HG03571 (cell line): Measurements from ENCODE around the gene TEX44.
A peak's percentile ranks its signal among the peaks of the same experiment; 100 is the strongest.

Source experiments
- ATAC-seq: cut with Tn5 transposase; IDR thresholded peaks from one replicate; pipeline ENCODE4 v1.9.1; 2021; ENCODE audit not compliant: unreplicated experiment

TEX44 gene

DNA sequence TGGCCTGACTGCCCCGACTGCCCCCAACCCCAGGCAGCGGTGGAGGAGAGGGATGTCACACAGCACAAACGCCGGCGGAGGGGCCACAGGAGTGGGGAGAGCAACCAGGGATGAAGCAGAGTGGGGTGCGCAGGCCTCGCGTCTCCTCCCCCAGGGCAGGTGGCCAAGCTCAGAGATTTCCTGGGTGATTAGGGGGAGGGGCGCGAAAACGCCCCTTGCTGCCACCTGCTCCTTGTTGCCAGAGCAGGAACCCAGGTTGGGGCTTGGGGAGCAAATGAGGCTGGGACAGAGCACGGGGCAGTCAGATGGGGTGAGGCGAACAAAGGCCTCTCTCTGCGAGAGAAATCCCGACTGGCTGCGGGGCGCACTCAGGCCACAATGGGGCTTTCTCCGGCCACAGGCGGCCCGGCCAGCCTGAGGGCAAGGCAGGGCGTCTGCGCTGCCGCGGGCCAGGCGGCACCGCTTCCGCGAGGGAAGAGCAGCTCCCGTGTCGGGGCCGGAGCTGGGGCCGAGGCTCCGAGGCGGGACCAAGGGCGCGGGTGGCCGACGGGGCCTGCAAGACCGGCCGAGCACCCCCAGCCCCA is 11.5 kb downstream of the TEX44 start:
- ATAC-seq, result peak; percentile 44

DNA sequence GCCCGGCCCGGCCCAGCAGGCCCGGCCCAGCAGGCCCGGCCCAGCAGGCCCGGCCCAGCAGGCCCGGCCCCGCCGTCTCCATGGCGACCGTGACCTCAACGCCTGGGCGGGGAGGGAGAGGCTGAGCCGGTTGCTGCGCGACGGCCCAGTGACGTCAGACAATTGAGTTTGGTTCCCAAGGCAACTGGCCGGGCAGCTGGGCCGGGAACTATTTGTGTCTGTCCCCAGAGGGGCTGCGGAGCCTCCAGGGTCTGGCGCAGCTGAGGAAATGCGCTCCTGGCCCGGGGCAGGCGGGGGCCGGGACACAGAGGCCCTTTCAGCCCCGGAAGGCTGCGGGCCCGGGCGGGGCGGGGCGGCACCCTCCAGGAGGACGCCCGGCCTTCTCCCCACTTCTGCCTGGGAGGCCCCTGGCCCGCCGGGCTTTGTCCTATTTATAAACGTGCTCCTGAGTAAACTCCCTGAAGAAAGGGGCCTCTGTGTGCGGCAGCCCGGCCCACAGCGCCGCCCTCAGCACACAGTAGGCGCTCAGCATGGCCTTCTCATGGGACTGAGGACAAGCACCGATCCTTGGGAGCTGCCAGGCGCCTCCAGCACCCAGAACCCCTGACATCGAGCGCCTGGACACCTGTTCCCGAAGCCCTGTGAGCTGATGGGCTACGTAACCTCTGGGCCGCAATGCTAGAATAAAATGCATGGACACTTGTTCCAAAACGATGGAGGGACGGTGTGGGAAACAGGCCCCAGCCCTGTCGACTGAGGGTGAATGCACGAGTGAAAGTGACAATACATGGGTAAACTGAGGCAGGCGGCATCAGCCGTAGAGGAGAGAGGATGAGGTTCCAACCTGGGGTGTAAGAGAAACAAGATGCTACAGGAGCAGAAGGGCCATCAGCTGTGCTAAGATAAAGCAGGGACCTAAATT is 12.3 kb downstream of the TEX44 start:
- ATAC-seq, result peak; percentile 76

DNA sequence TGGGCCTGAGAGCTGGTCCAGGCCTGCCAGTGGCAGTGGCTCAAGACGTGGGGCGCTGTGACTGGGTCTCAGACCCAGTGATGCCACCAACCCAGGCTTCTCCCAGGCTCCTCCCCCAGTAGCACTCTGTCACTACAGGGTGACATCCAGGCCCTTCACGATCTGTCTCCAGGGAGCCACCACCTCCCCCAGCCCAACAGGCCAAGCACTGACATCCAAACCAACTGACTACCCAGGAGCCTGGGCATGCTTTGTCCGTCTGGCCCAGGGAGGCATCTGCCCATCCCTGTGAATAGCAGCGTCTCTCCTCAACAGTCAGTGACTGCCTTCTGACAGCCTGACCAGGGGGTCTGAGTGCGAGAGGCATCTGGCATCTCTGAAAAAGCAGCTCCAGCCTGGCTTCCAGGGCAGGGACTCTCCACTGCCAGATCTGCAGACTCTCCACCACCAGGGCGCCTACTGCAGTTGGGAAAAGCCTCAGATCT is 13.0 kb downstream of the TEX44 start:
- ATAC-seq, result no peak

DNA sequence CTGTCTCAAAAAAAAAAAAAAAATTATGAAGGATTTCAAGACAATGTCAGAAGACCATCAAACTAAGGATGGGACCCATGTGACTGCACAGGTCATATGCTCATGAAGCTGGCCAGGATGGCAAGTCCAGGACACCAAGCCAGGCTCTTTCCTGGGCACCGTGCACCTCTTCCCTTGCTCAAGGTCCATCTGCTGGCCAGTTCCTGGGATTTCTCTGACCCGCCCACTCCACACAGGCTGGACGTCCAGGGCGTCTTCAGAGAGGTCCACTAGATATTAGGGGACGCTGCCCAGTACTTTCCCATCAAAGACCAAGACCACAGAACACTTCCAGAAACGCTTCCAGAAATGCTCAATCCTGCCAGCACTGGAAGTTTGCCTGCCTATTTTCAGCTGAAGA is 14.3 kb downstream of the TEX44 start:
- no peak for ATAC-seq

DNA sequence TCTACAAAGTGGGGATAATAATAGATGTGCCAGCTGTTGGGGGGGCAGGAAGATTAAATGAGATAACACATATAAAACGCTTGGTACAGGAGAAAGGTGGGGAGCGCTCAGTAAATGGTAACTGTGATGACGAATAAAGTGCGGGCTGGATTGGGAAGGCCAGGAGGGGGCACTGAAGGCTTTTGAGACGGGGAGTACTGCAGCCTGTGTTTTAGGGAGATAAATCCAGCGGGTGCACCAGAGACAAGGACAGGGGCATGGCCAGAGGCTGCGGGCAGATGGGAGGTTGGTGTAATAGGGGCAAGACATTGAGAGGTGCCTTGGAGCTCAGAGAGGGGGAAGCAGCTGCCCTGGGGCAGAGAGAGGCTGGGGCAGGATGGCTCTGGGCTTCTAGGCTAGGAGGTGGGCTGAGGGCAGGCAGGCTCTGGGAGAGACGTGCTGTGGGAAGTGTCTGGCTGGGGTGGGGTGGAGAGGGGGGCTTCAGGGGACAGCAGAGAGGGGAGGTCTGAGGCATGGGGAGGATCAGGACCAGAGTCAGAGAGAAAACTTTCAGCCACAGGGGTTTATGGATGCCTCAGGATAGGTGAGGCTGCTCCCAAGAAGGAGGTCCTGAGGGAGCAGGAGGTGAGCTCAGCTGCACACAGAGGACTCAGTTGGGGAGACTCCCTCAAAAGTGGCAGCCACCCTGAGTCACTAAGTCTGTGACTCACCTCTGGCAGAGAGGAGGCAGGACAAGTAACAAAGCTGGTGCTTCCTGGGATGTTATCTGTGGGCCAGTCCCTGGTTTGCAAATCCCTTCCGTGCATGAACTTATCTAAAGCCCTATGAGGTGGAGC is 18.8 kb downstream of the TEX44 start:
- no peak for ATAC-seq

GRCh38 chr2:231612109-231612455 is 19.4 kb downstream of the TEX44 start:
- no peak for ATAC-seq

DNA sequence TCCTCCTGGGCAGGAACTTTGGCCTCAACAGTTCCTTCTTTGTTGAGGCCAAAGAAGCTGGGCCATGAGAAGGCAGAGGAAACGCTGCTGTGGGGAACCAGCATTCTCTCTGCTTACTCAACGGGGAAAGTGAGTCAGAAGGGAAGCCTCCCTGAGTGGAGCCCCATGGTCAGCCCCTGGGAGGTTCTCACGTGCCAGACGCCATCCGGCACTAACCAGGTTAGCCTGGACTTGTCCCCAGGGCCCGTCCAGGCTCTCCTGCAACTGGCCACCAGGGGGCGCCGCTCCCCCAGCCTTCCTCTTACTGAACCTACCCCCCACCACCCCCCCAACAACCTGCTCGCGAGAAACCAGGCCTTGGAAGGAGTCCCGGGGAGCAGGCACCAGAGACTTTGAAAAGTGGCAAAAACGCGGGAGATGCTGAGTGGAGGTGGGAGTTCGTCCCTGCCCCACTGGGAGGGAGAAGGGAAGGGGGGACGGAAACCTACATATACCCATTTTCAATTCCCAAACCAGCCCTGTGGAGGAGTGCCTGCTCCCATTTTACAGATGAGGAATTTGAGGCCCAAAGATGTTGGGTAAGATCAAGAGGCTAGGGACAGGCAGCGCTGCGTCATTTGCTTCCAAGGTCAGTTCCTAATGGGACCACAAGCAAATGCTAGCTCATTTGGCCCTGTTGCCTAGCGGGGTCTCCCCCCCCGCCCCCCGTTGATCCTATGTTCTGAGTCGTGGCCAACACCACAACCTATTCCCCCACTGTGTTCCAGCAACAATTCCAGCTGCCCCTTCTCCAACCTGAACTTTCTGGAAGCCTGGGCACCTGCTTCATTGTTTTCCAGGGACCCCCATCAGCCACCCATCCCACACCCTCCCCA is 20.0 kb downstream of the TEX44 start:
- ATAC-seq, result peak; percentile 38

DNA sequence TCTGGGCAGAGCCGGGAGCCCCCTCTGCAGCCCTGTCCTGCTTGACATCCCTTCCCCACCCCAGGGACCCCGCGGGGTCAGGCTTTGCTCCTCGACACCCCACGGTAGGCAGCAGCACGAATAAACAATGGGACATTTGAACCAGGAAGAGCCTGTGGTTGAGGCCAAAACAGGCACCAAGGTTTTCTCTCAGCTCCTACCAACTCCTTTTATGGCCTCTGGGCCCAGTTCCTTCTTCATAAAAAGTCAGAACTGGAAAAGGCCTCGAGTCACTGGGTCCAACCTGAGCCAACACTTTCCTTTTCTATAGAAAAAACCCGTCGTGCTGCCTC is 20.6 kb downstream of the TEX44 start:
- ATAC-seq, result peak; percentile 2

- ATAC-seq, result peak; percentile 57
Observed at GRCh38 chr2:231613663-231614558, 21.2 kb downstream of the TEX44 start.

DNA sequence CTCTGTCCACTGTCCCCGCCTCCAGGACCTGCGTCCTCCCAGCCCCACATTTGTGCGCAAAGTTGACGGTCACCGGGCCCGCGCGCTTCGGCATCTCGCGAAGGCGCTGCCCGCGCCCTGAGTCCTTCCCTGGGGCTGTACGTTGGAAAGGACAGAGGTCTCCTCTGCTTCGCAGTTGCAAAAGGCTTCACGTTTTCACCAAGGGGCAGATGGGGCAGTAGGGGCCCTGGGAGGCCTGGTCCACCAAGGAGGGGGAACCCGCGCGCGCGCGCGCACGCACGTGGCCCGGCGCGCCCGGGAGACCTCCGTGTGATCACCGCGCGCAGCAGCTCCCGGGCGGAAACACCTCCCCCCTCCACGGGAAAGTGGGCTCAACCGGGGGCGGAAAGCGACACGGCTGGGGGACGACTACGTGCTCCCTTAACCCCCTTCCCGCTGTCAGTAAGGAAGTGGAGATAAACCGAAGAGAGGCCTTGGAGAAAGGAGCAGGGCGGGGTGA is 21.9 kb downstream of the TEX44 start:
- no peak for ATAC-seq

DNA sequence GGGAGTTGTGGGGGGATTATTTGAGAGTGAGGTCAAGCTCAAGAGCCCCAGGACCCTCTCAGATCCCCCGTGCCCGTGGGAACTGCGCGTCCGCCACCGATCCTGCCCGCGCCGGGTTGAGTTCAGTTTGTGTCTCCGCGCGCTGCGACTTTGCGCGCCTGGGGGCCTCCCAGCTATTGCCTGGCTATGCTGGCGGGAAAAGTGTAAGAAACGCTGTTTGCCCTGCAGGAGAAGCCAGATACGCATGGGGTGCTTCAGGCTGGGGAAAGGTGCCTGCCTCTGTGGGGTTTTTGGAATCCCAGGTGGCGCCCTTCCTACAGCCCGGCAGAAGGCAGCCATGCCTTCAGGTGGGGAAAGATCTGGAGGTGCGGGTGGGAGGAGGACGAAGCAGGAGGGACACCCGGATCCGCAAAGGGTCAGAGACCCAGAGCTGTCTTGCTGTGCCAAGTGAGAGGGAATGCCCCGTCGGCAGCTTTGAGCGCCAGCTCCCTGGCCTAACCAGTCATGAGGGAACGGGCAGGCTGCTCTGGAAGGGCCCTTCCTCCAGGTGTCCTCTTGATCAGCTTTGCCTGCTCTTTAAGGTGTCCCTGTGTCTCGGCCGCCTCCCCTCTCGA is 22.5 kb downstream of the TEX44 start:
- ATAC-seq, result no peak

DNA sequence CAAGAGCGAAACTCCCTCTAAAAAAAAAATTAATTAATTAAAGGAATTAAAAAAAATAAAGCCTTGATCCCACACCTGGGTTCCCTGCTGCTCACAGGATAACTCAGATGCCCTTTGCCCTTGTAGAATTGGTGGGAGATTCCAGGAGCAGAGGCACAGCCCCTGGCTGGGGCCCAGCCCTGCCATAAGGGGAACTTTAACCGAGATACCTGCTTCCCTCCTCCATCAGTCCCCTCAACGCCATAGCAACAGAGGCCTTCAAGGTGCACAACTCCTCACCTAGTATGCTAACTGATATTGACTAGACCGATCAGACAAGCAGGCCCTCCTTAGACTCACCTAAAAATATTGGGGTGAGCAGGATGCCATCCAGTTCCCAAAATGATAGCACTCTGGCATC is 23.6 kb downstream of the TEX44 start:
- no peak for ATAC-seq

DNA sequence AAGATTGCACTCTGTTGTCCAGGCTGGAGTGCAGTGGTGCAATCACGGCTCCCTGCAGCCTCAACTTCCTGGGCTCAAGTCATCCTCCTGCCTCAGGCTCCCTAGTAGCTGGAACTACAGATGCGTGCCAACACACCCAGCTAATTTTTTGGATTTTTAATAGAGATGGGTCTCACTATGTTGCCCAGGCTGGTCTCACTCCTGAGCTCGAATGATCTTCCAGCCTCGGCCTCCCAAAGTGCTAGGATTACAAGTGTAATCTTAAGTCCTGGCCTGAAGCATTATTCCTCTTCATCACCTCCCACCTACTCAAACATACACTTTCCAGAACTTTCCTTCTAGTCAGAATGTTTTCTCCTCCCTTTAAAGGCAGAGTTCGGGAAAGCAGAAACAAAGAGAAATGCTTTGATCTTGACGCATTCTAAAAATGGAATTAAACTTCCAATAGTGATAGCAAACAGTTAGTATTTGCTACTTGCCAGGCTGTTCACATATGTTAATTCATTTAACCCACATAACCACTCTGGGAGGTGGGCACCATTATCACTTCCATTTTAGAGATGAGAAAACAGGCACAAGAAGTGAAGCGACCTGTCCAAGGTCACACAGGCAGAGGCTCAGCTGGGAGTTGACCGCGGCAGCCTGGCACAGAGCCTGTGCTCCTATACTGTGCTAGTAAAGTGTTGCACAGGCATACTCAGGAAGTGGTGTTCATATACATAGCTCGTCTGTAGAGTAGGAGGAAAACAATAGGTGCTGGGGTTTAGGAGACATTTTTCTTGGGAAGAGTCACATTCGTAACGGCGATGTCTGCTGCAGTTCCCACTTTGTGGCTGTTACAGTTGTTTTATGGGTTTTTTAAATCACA is 24.6 kb downstream of the TEX44 start:
- no peak for ATAC-seq

- ATAC-seq, result no peak
Observed at GRCh38 chr2:231621051-231621879, 28.6 kb downstream of the TEX44 start.

DNA sequence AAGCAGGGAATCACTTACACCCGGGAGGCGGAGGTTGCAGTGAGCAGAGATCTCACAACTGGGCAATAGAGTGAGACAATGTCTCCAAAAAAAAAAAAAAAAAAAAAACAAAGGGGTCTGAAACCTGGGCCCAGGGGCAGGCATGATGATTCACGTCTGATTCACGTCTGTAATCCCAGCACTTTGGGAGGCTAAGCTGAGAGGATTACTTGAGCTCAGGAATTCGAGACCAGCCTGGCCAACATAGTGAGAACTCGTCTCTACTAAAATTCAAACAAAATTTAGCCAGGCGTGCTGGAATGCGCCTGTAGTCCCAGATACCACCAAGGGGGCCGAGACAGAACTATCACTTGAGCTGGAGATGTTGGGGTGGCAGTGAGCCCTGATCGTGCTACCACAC is 30.3 kb downstream of the TEX44 start:
- ATAC-seq, result no peak

DNA sequence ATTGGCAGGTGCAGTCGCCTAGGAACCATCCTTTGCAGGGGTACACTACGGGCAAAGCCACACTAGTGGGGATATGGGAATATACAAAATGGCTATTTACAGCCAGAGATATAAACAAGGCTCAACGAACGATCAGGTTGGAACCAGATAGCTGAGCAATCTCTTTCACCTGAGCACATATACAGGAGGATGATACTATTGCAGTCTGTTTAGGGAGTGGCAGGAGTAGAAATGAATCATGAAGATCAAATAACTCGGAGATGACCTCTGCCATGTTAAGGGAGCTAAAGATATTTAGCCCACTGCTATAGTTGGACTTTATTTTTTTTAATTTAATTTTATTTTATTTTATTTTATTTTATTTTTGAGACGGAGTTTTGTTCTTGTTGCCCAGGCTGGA is 33.8 kb downstream of the TEX44 start:
- ATAC-seq, result no peak

DNA sequence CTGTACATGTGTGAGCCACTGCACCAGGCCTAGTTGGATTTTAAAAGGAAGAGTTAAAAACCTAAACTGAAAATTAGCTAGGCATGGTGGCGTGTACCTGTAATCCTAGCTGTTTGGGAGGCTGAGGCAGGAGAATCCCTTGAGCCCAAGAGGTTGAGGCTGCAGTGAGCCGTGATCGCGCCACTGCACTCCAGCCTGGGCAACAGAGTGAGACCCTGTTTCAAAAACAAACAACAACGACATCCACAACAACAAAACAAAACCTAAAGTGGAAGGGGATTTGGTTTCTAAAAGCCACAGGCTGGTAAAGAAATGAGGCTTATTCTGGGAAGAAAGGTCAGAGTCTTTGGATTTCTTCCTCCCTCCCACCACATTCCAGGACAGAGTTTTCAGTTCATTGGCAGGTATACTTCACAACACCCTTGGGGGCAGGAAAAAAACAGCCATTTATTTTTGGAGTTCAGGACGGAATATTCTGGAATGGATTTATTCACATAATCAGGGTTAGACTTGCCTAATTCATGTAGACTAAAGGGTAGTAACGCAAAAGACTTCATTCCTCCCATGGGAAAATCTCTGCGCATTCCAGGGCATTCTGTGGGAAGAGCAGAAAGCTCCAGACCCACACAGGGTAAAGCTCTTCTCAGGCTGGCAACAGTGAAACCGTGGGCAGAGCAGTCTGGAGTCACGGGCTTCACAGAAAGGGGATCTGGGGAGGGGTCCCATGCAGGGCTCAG is 34.9 kb downstream of the TEX44 start:
- ATAC-seq, result no peak
